Mammary epithelial cell (primary cell): Measurements from ENCODE around the gene HOXB2.

ENCODE experiments used
- EZH2 ChIP-seq: IDR thresholded peaks from 2 replicates; pipeline ENCODE4 v1.6.1; 2012; ENCODE audit warnings: low read length, inconsistent platforms, borderline replicate concordance
- TF ChIP-seq, protein P1 (sequence below), 2 donors: IDR thresholded peaks in 1 of 2; conservative IDR thresholded peaks in 1 of 2; 2 replicates each; pipeline ENCODE4 v1.5.1; 2011 to 2012; ENCODE audit warnings: inconsistent platforms in 2 of 2, low read length in 2 of 2, mild to moderate bottlenecking in 2 of 2, control low read depth in 1 of 2, low read depth in 1 of 2; ENCODE audit not compliant: insufficient read depth in 1 of 2; ENCODE audit errors: extremely low read depth in 1 of 2

DNA sequence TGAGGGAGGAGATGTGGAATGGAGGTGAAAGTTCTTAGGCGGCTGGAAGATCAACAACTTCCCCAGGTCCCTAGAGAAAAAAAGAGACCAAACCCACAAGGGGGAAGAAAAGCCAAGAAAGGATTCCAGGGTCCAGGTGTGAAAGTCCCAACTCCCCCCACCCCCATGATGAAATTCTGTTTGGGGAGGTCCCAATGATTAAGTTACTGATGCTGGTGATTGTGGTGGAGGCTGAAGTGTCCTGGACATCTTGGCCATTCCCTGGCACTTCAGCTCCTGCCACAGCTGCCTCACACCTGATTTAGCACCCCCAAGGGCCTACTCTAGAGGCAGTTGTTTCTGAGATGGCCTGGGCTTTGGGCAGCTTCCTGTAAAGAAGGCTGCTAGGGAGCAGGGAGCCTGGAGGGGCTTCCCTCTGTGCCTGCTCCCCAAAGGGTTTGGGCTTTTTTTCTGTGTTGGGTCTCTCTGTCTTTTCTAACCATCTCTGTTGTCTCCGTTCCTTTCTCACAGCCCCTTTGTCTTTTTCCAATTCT, 20.2 kb upstream of the HOXB2 start:
- TF ChIP-seq, protein P1, sequence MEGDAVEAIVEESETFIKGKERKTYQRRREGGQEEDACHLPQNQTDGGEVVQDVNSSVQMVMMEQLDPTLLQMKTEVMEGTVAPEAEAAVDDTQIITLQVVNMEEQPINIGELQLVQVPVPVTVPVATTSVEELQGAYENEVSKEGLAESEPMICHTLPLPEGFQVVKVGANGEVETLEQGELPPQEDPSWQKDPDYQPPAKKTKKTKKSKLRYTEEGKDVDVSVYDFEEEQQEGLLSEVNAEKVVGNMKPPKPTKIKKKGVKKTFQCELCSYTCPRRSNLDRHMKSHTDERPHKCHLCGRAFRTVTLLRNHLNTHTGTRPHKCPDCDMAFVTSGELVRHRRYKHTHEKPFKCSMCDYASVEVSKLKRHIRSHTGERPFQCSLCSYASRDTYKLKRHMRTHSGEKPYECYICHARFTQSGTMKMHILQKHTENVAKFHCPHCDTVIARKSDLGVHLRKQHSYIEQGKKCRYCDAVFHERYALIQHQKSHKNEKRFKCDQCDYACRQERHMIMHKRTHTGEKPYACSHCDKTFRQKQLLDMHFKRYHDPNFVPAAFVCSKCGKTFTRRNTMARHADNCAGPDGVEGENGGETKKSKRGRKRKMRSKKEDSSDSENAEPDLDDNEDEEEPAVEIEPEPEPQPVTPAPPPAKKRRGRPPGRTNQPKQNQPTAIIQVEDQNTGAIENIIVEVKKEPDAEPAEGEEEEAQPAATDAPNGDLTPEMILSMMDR (conservative IDR thresholded peaks at IDR 0.05 in 1 of 2, IDR thresholded peaks at IDR 0.05 in 1 of 2; ENCODE audit: extremely low read depth in 1 of 2, insufficient read depth in 1 of 2, low read depth in 1 of 2, low read length in 2 of 2) = no peak
- TF ChIP-seq EZH2 = no peak
